Measurements from ENCODE around the gene IMPG2.
"Not testable (repeated sequence)": the region's sequence is repeated elsewhere in the genome, so short reads cannot be mapped to it uniquely, and the experiment has no call there.

IMPG2 gene

DNA sequence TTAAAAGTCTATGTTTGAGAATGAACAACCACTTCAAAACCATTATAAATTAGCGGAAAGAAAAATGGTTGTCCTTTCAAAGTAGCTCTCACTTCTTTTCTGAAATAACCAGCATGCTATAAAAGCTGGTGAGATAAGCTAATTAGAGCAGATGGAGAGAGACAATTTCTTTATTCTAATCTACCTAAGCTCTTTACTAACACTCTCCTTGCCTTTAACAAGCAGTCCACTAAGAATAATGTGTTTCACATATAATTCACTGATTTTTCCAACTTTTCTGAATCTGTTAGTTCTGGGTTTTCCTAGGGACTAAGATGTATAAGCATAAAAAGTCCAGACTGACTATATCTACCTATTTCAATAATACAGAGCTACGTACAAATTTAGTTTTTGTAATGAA lies at the start of gene IMPG2:
Gene IMPG2, minus strand, starts transcription at position 101 of the 400 bp plus-strand sequence. CDS start 203 bp downstream, outside the sequence.
- DNase-seq (ENCODE audit: low read depth) = no peak

- no peak for DNase-seq (ENCODE audit: low read depth)
Observed at GRCh38 chr3:101362406-101362805, 42.0 kb upstream of the IMPG2 start.

DNA sequence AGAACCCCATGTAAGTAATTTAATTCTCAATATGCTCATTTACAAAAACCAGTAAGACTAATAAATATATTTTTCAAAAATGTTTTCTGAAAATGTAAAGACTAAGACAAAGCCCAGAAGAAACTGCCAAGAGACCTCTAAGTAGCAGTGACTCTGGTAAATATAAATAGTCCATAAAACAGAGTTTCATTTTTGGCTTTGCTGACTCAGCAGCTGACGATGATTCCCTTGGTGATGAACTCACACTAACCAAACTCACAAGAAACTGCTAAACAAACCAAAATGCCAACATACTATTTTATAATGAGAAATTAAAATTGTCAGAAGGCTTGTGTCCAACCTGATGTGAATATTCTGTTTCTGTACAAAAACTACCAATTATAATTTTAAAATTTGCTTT lies 31.5 kb upstream of the IMPG2 start:
- DNase-seq (ENCODE audit: low read depth) = no peak

DNA sequence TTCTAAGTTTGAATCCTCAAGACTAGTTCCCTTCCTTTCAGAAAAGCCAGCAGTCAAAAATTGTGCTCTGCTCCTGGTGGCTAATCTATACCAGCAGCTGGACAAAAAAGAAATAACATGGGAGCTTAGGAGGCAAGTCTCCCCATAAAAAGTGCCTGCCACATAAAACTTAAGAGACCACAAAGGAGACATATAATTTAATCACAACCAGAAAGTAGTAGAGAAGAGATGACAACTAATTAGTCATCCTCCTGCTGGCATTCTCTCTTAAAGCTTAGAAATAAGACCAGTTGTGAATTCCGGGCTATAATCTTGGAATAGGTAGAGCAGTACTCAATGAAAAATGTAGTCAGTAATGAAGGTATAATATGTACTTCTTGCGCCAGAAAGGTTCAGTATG lies 20.2 kb upstream of the IMPG2 start:
- no peak for DNase-seq (ENCODE audit: low read depth)

- no peak for DNase-seq (ENCODE audit: low read depth)
Observed at GRCh38 chr3:101333883-101334282, 13.5 kb upstream of the IMPG2 start.

DNA sequence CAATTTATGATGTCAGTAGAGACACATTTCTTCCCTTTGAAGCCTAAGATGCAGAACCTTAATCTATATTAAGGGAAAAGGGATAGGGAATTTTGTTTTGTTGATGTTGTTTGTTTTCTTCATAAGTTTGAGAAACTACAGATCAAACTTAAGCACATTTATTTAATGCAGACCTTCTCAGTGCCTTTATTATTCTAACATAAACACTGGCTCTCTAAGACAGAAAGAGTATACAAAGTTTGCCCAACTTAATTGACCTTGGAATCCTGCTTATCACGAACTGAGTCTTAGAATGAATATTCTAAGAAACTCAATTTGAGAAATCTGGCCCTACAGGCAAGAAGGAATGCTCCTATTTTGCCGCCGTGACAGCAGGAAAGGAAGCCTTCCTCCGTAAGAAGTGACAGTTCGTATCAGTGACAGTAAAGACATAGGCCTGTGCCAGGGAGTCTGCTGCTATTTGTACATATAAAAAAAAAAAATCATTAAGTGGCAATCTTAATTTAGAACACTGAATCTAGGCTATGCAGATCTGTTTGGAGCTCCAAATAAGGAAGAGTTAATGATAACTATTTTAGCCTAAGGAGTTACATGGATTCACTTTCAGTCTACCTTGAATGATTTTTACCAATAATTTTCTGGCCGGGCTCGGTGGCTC lies 8.8 kb upstream of the IMPG2 start:
- DNase-seq (ENCODE audit: low read depth) = no peak

GRCh38 chr3:101325393-101326134 lies 5.2 kb upstream of the IMPG2 start:
- DNase-seq (ENCODE audit: low read depth) = no peak

DNA sequence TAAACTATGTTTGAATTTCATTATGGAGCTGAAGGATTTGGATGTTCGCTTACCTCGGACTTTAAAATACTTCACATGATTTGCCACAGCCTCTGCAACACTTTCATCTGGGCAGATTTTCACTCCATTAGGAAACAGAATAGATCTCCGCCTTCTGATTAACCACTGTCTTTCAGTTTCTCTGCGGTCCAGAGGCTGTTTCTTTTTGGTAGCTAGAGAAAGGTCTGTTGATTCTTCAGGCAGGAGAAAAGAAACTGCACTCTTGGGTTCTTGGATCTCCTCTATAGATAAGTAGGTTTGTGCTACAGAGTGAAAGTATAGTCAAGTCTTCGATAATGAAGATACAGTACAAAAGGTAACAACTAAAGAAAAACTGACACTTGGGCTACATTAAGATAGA lies 844 bp downstream of the IMPG2 start:
- DNase-seq (ENCODE audit: low read depth) = no peak

- DNase-seq (ENCODE audit: low read depth) = no peak
Observed at GRCh38 chr3:101312545-101312944, 7.8 kb downstream of the IMPG2 start.

GRCh38 chr3:101311676-101312075 lies 8.7 kb downstream of the IMPG2 start:
- no peak for DNase-seq (ENCODE audit: low read depth)

GRCh38 chr3:101310978-101311375 lies 9.4 kb downstream of the IMPG2 start:
- no peak for DNase-seq (ENCODE audit: low read depth)

DNA sequence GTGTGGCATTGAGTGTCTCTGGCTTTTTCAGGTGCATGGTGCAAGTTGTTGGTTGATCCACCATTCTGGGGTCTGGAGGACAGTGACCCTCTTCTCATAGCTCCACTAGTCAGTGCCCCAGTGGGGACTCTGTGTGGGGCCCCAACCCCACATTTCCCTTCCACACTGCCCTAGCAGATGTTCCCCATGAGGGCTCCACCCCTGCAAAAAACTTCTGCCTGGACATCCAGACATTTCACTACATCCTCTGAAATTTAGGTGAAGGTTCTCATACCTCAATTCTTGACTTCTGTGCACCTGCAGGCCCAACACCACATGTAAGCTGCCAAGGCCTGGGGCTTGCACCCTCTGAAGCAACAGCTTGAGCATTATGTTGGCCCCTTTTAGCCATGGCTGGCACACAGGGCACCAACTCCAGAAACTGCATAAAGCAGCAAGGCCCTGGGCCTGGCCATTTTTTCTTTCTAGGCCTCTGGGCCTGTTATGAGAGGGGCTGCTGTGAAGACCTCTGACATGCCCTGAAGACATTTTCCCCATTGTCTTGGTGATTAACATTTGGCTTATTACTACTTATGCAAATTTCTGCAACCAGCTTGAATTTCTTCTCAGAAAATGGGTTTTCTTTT lies 12.1 kb downstream of the IMPG2 start:
- DNase-seq (ENCODE audit: low read depth) = not testable (repeated sequence)

GRCh38 chr3:101303836-101304235 lies 16.5 kb downstream of the IMPG2 start:
- no peak for DNase-seq (ENCODE audit: low read depth)

GRCh38 chr3:101303089-101303731 lies 17.2 kb downstream of the IMPG2 start:
- DNase-seq (ENCODE audit: low read depth) = no peak

DNA sequence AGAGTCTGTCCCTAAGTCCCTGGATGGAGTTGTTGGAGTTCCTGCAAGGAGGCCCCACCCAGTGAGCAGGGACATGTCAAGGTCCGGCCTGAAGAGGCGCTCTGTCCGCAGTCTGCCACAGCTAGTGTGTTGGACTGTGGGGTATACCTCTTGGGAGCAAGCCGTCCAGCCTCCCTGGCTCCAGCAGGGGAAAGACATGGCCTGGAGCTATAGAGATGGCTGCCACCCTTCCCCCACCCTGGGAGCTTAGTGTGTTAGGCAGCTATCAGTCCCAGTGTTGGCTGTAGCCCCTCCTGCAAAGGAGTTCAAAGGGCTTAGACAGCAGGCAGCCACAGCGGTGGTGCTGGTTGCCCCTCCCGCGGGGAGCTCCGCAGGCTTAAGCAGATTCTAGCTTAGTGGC lies 20.3 kb downstream of the IMPG2 start:
- no peak for DNase-seq (ENCODE audit: low read depth)

- DNase-seq (ENCODE audit: low read depth) = no peak
Observed at GRCh38 chr3:101292027-101292426, 28.3 kb downstream of the IMPG2 start.

DNA sequence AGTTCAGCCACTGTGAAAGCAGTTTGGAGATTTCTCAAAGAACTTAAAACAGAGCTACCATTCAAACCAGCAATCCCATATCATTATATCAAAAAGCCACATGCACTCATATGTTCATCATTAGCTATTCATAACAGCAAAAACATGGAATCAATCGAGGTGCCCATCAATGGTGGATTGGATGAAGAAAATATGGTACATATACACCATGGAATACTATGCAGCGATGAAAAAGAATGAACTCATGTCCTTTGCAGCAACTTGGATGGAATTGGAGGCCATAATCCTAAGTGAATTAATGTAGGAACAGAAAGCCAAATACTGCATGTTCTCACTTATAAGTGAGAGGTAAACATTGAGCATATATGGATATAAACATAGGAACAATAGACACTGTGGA lies 32.1 kb downstream of the IMPG2 start:
- DNase-seq (ENCODE audit: low read depth) = no peak

GRCh38 chr3:101284757-101285156 lies 35.6 kb downstream of the IMPG2 start:
- no peak for DNase-seq (ENCODE audit: low read depth)

DNA sequence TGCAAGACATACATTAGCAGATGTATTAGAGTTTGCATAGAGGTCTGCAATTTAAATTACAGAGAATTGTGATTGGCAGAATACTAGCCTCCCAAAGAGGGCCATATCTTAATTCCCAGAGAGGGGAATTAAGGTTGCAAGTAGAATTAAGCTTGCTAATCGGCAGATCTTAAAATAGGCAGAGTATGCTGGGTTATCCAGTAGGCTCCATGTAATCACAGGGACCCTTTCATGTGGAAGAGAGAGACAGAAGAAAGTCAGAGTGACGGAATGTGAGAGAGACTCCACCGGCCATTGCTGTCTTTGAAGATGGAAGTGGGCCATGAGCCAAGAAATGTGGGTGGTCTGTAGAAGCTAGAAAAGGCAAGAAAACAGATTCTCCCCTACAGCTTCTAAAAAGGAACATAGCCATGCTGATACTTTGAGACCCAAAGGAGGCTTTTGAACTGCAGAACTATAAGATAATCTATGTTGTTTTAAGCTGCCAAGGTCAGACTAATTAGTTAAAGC lies 38.8 kb downstream of the IMPG2 start:
- DNase-seq (ENCODE audit: low read depth) = no peak

DNA sequence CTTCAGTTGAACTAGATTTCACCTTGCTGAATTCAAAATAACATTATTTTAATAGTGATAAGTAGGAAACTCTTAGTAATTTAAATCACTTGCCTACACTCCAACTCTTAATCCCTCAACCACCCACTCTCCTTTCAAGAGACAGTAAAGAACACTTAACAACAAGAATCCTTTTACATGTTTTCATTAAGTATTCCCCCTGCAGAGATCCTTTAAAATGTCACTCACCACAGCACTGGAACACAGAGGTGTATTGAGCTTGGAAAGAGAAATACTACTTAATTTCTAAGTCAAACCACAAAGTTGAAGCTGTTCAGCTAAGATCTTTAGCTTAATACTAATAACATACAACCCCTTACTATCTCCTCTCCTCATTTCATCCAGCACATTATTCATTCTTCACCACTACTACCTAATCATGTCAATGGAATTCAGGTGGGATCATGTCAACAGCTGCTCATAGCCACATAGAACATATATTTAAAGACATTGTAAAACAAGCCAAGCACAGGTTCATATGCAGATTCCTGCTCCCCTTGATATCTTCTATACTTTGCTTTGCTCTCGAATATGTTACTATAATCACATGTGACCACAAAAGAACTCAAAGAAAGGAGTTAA lies 40.5 kb downstream of the IMPG2 start:
- no peak for DNase-seq (ENCODE audit: low read depth)

DNA sequence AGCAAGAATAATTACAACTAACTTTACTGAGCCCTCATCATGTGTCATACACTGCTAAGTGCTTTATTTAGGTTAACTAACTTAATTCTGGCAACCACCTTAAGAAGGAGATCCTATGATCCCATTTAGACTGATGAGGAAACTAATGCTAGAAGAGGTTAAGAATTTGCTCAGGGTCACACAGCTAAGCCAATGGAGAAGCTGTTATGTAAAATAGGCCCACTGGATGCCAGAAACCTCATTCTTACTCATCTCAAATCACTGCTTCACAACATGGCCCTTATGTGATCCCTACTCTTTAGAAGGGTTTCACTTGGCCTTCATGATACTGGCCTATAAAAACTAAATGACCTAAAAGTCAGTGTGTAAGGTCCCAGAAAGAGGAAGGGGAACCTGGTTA lies 41.2 kb downstream of the IMPG2 start:
- DNase-seq (ENCODE audit: low read depth) = no peak

DNA sequence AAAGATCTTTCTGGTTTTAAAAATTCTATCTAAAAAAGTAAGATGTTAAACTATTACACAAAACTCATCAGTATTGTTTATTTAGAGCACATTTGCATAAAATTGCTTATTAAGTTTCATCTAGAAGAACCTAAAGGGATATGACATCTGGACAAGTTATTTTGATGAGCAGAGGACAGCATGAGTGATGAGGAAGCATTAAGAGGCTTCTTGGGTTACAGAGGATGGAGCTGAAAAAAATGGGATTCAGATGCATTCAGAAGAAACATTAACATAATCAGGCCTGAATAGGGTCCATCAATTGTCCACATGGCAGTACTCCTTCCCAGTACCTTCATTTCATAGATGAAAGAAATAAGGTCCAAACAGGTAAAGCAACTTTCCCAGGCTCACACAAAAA lies 41.6 kb downstream of the IMPG2 start:
- no peak for DNase-seq (ENCODE audit: low read depth)

All from stimulated activated CD8-positive, alpha-beta memory T cell treated with anti-CD3 and anti-CD28 coated beads, Interleukin-4, amount 100 ng/mL, for 24 hours (primary cell).